ENCODE measurements around the gene STX16. TPM values are rescaled to one million over a fixed set of nuclear protein-coding genes. Genes with fewer than 3 reads are reported as not detected.

The STX16 gene
- total RNA-seq, 6 experiments from 2014 or later: 18.1 to 25.3 (median 22.2) TPM

GRCh38 chr20:58624687-58625086 lies 26.4 kb upstream of the STX16 start:
- TF ChIP-seq POLR2A (IDR thresholded peaks at IDR 0.05) (no peak), CTCF (IDR thresholded peaks at IDR 0.05) (no peak)
- Histone ChIP-seq H3K4me1 (no peaks in the 10 kb centered on the region), H3K9me3 (no peaks in the 10 kb centered on the region), H3K27me3 (no peaks in the 10 kb centered on the region), H3K27ac (no peak overlapping the region), H3K36me3 (no peaks in the 10 kb centered on the region), H3K4me3 (no peak overlapping the region)
- ATAC-seq (no peak), DNase-seq (no peak)
- WGBS (ENCODE audit: insufficient coverage, low coverage, low lambda C conversion rate, missing lambda C conversion rate): 62% methylated on average over 4 of the region's 10 CpGs
- intact Hi-C loops (cut with DNase I): no loop called here

GRCh38 chr20:58625585-58625984 lies 25.5 kb upstream of the STX16 start:
- Histone ChIP-seq H3K9me3 (no peaks in the 10 kb centered on the region), H3K27ac (no peak overlapping the region), H3K4me3 (no peak overlapping the region), H3K4me1 (no peaks in the 10 kb centered on the region), H3K27me3 (no peaks in the 10 kb centered on the region), H3K36me3 (no peaks in the 10 kb centered on the region)
- DNase-seq: no peak
- ATAC-seq: no peak
- intact Hi-C loops (cut with DNase I): no loop called here
- WGBS (ENCODE audit: insufficient coverage, low coverage, low lambda C conversion rate, missing lambda C conversion rate): 67% methylated on average over 3 of the region's 6 CpGs
- TF ChIP-seq CTCF (IDR thresholded peaks at IDR 0.05): no peak

- intact Hi-C loops (cut with DNase I): no loop called here
- no peak for DNase-seq
- TF ChIP-seq CTCF (IDR thresholded peaks at IDR 0.05): no peak
- no peak for TF ChIP-seq POLR2A (IDR thresholded peaks at IDR 0.05)
- WGBS (ENCODE audit: insufficient coverage, low coverage, low lambda C conversion rate, missing lambda C conversion rate): 0% methylated on average over 1 of the region's 4 CpGs
- ATAC-seq: no peak
- Histone ChIP-seq H3K27ac (no peak overlapping the region), H3K4me1 (no peaks in the 10 kb centered on the region), H3K4me3 (no peak overlapping the region), H3K9me3 (no peaks in the 10 kb centered on the region), H3K36me3 (no peaks in the 10 kb centered on the region), H3K27me3 (no peaks in the 10 kb centered on the region)
These were observed 25.0 kb upstream of the STX16 start for GRCh38 chr20:58626051-58626450.

GRCh38 chr20:58627212-58628072 lies 23.6 kb upstream of the STX16 start:
- no peaks in the 10 kb centered on the region for H3K27me3 ChIP-seq
- no peaks in the 10 kb centered on the region for H3K4me1 ChIP-seq
- no peaks in the 10 kb centered on the region for H3K9me3 ChIP-seq
- no peak overlapping the region for H3K27ac ChIP-seq
- intact Hi-C loops (cut with DNase I): no loop called here
- ATAC-seq: no peak
- H3K4me3 ChIP-seq: no peak overlapping the region
- DNase-seq: no peak
- WGBS (ENCODE audit: insufficient coverage, low coverage, low lambda C conversion rate, missing lambda C conversion rate): 90% methylated on average over 7 of the region's 11 CpGs
- H3K36me3 ChIP-seq: no peaks in the 10 kb centered on the region
- TF ChIP-seq CTCF (IDR thresholded peaks at IDR 0.05) (no peak), POLR2A (IDR thresholded peaks at IDR 0.05) (no peak)
